HepG2 (cell line): ENCODE results near the gene KIF5B. TPM values are rescaled to one million over a fixed set of nuclear protein-coding genes. Genes with fewer than 3 reads are reported as not detected.
"Not testable (repeated sequence)": the region's sequence is repeated elsewhere in the genome, so short reads cannot be mapped to it uniquely, and the experiment has no call there.

Experiments
- ATAC-seq: fragments of 200-7000 bp; cut with Tn5 transposase; 3 replicates; pipeline ENCODE4 v1.9.1; 2020; ENCODE audit warnings: mild to moderate bottlenecking, moderate library complexity
- BruUV-seq: library from RNA; stranded (reverse); fragments of 400-500 nt; replicated peaks from 2 replicates; lab custom pipeline; 2021; lab: Mats Ljungman, UMichigan
- CTCF ChIA-PET: fragments of 300-600 bp; formaldehyde crosslinking; extraction: SDS; loops from one replicate; lab custom pipeline; 2021; ENCODE audit warnings: low total read pairs, inconsistent platforms, low intra/inter-chr PET ratio; lab: Yijun Ruan, JAX
- POLR2A ChIA-PET: fragments of 350-600 bp; sonication (Branson Sonifier 250); formaldehyde crosslinking; loops from one replicate; lab custom pipeline; 2020; ENCODE audit warnings: antibody characterized with exemption, inconsistent platforms; lab: Yijun Ruan, JAX
- DNase-seq: peaks from one replicate; pipeline ENCODE4 v3.0.0-alpha.2; 2015; ENCODE audit warnings: low spot score
- FAIRE-seq: peaks from 3 replicates; lab custom pipeline; 2011; peaks lifted over from hg19 to GRCh38; lab: Jason Lieb, UNC
- H2AFZ ChIP-seq: one replicate; pipeline ENCODE4 v1.6.1; 2011; ENCODE audit warnings: low read length, inconsistent platforms
- H3K27ac ChIP-seq: fragments of 300-600 bp; 3 replicates; pipeline ENCODE4 v1.8.0; 2011; ENCODE audit warnings: mixed run types, mild to moderate bottlenecking, mixed read lengths, low read length, inconsistent platforms; ENCODE audit not compliant: insufficient read depth; ENCODE audit errors: extremely low read length
- H3K27me3 ChIP-seq, 2 experiments: fragments of 200-600 bp in 1 of 2; 2 replicates in 1 of 2; 3 replicates in 1 of 2; pipeline versions ENCODE4 v1.6.0 to v1.8.0; 2011; ENCODE audit warnings: low read length in 2 of 2, mild to moderate bottlenecking in 2 of 2, moderate library complexity in 2 of 2, inconsistent platforms in 1 of 2; ENCODE audit not compliant: insufficient read depth in 2 of 2, control insufficient read depth in 1 of 2
- H3K36me3 ChIP-seq, 2 experiments: fragments of 200-600 bp in 1 of 2; replicated peaks in 1 of 2; 2 replicates in 1 of 2; 3 replicates in 1 of 2; pipeline versions ENCODE4 v1.5.1 to v1.8.0; 2011; ENCODE audit warnings: low read length in 2 of 2, inconsistent platforms in 1 of 2; ENCODE audit not compliant: insufficient read depth in 2 of 2, control insufficient read depth in 1 of 2
- H3K4me1 ChIP-seq: 2 replicates; pipeline ENCODE4 v1.5.1; 2012; ENCODE audit warnings: low read length, inconsistent platforms; ENCODE audit not compliant: insufficient read depth
- H3K4me2 ChIP-seq: 2 replicates; pipeline ENCODE4 v1.6.0; 2011; ENCODE audit warnings: low read depth, low read length, inconsistent platforms
- H3K4me3 ChIP-seq, 3 experiments: fragments of 200-600 bp in 1 of 3; sonication (generic), shearing (Covaris generic) in 1 of 3; replicated peaks in 1 of 3; 2 replicates each; pipeline ENCODE4 v1.5.1; 2011 to 2016; ENCODE audit warnings: low read length in 3 of 3, inconsistent platforms in 2 of 3, low read depth in 2 of 3, mild to moderate bottlenecking in 2 of 3, control low read depth in 1 of 3, mixed read lengths in 1 of 3; ENCODE audit not compliant: insufficient read depth in 1 of 3
- H3K79me2 ChIP-seq: one replicate; pipeline ENCODE4 v1.6.1; 2011; ENCODE audit warnings: low read length, inconsistent platforms; ENCODE audit not compliant: insufficient read depth
- H3K9ac ChIP-seq: 2 replicates; pipeline ENCODE4 v1.6.0; 2011; ENCODE audit warnings: mild to moderate bottlenecking, low read depth, low read length, inconsistent platforms; ENCODE audit not compliant: insufficient read depth
- H3K9me3 ChIP-seq: 2 replicates; pipeline ENCODE4 v1.5.1; 2012; ENCODE audit warnings: mild to moderate bottlenecking, low read length
- H4K20me1 ChIP-seq: 2 replicates; pipeline ENCODE4 v1.6.0; 2011; ENCODE audit warnings: inconsistent platforms, mild to moderate bottlenecking, low read length, moderate library complexity; ENCODE audit not compliant: insufficient read depth
- CHD2 ChIP-seq: IDR thresholded peaks from 2 replicates; pipeline ENCODE4 v1.6.1; 2011; ENCODE audit warnings: low read depth, low read length, improper control_type of control experiment
- FLYWCH1 ChIP-seq: sonication (generic); formaldehyde crosslinking; IDR thresholded peaks from 2 replicates; pipeline ENCODE4 v1.8.1; 2023; ENCODE audit warnings: mild to moderate bottlenecking, missing genetic modification reagents
- KDM3A ChIP-seq: IDR thresholded peaks from 2 replicates; pipeline ENCODE4 v1.6.1; 2018; ENCODE audit warnings: low read depth, missing compliant biosample characterization
- LBX2 ChIP-seq: sonication (generic); formaldehyde crosslinking; IDR thresholded peaks from 2 replicates; pipeline ENCODE4 v1.5.0; 2020; ENCODE audit warnings: missing genetic modification reagents, mild to moderate bottlenecking, borderline replicate concordance
- RARG ChIP-seq: sonication (generic); formaldehyde crosslinking; IDR thresholded peaks from 2 replicates; pipeline ENCODE4 v1.4.0; 2020; ENCODE audit warnings: low read depth, mild to moderate bottlenecking, missing genetic modification reagents
- TFDP1 ChIP-seq: IDR thresholded peaks from 2 replicates; pipeline ENCODE4 v1.6.1; 2016; ENCODE audit warnings: missing compliant biosample characterization, missing genetic modification reagents, borderline replicate concordance
- ZNF30 ChIP-seq: sonication (generic); formaldehyde crosslinking; IDR thresholded peaks from 2 replicates; pipeline ENCODE4 v1.5.0; 2020; ENCODE audit warnings: mild to moderate bottlenecking, missing genetic modification reagents
- ZNF724P ChIP-seq: sonication (generic); formaldehyde crosslinking; IDR thresholded peaks from 2 replicates; pipeline ENCODE4 v1.8.0; 2022; ENCODE audit warnings: missing genetic modification reagents, borderline replicate concordance
- ZNF746 ChIP-seq: sonication (generic); formaldehyde crosslinking; IDR thresholded peaks from 2 replicates; pipeline ENCODE4 v1.8.0; 2022; ENCODE audit warnings: mild to moderate bottlenecking, missing genetic modification reagents
- WGBS: methylation state at CpG from one replicate; pipeline ENCODE4 v1.1.6; 2017; ENCODE audit warnings: low lambda C conversion rate; 5-methylcytosine and 5-hydroxymethylcytosine counted together
- in situ Hi-C: cut with HindIII; loops from 2 replicates; pipeline ENCODE4 v1.10.0; 2017; ENCODE audit warnings: low pct_unique_long_range_greater_than_20kb; ENCODE audit not compliant: extremely low pct_ligation_motif_present
- intact Hi-C: fragments of 100-400 bp; cut with micrococcal nuclease; formaldehyde crosslinking; loops from one replicate; pipeline ENCODE4 v1.10.0; 2022; ENCODE audit not compliant: unreplicated experiment
- polyA plus RNA-seq, 8 experiments: library from polyadenylated mRNA; depleted of rRNA in 3 of 8; stranded (reverse) in 7 of 8; unstranded in 1 of 8; fragments of >200 nt; fragmentation: Illumina TruSeq in 4 of 8; extraction: Trizol in 4 of 8; gene quantifications; 2 replicates each; pipeline versions ENCODE4 v1.2.1 to v1.2.3, GENCODE V29; 2011 to 2016; ENCODE audit warnings: low read depth in 4 of 8, missing spikeins in 1 of 8, mixed read lengths in 1 of 8; ENCODE audit not compliant: insufficient read depth in 1 of 8
- total RNA-seq, 5 experiments: library from RNA; depleted of rRNA; stranded (reverse); fragments of >200 nt; fragmentation: Illumina TruSeq; extraction: Trizol; gene quantifications; 2 replicates each; pipeline ENCODE4 v1.2.3, GENCODE V29; 2016; ENCODE audit warnings: low read depth in 1 of 5

Gene KIF5B
- total and polyA plus RNA-seq, 2 of the 13 experiments (the other 11 are each of a cell fraction or from before 2014, with no cell fraction given), result 34.3 to 133 TPM

GRCh38 chr10:31987786-31988185 is 68.4 kb downstream of the KIF5B start:
- H3K27me3 ChIP-seq, H3K9ac ChIP-seq, H3K36me3 ChIP-seq, H2AFZ ChIP-seq, intact Hi-C loops, H3K4me3 ChIP-seq, H3K4me2 ChIP-seq, CTCF ChIA-PET, FAIRE-seq, H3K4me1 ChIP-seq, H3K79me2 ChIP-seq, H4K20me1 ChIP-seq, DNase-seq, BruUV-seq, POLR2A ChIA-PET, ATAC-seq, H3K27ac ChIP-seq, in situ Hi-C loops, H3K9me3 ChIP-seq: not testable (repeated sequence)
- 54% methylated on average over 1 of the region's 1 CpG for WGBS

GRCh38 chr10:31982111-31982510 is 74.1 kb downstream of the KIF5B start:
- no peak for TF ChIP-seq LBX2 (CRISPR knock-in tag)
- TF ChIP-seq ZNF746 (CRISPR knock-in tag), result no peak
- no peak for TF ChIP-seq CHD2
- TF ChIP-seq FLYWCH1 (CRISPR knock-in tag), result no peak
- TF ChIP-seq TFDP1, result no peak
- no peak for TF ChIP-seq ZNF724P (CRISPR knock-in tag)
- no peak for TF ChIP-seq KDM3A (CRISPR knock-in tag)
- TF ChIP-seq RARG (CRISPR knock-in tag), result no peak
- TF ChIP-seq ZNF30 (CRISPR knock-in tag), result no peak
- TF ChIP-seq, all 625 proteins: peak for 0
- Histone ChIP-seq H3K9ac (no peak overlapping the region), H2AFZ (no peak overlapping the region), H3K79me2 (no peaks in the 10 kb centered on the region), H3K4me2 (no peak overlapping the region), H3K4me3 (no peak overlapping the region), H3K36me3 (peaks cover 0 to under 1% of the 10 kb centered on the region in 2 experiments; a peak in 1 of 5 replicates), H3K4me1 (no peaks in the 10 kb centered on the region), H4K20me1 (no peaks in the 10 kb centered on the region), H3K27ac (no peak overlapping the region), H3K27me3 (no peaks in the 10 kb centered on the region; a peak in 1 of 5 replicates), H3K9me3 (no peaks in the 10 kb centered on the region)
- in situ Hi-C loops (no loop called here), intact Hi-C loops (no loop called here)
- CTCF ChIA-PET, result no interaction called here
- DNase-seq, result no peak
- POLR2A ChIA-PET, result no interaction called here
- 74% methylated on average over 2 of the region's 2 CpGs for WGBS
- FAIRE-seq, result no peak
- no peak for ATAC-seq
- BruUV-seq, result no TSS peak
